ENCODE measurements around the gene TMTC2. TPM values are rescaled to one million over a fixed set of nuclear protein-coding genes. Genes with fewer than 3 reads are reported as not detected.

TMTC2 gene
- total and polyA plus RNA-seq, 2 donors (not counting 3 experiments of a cell fraction or from before 2014, with no cell fraction given): 4.1 to 7.8 TPM

GRCh38 chr12:82886671-82887340 is 200.1 kb downstream of the TMTC2 start:
- H2AFZ ChIP-seq (ENCODE audit: low read depth, low read length): no peak overlapping the region
- ChIA-PET POLR2A (no interaction called here), CTCF (no interaction called here)
- no peaks in the 10 kb centered on the region for H4K20me1 ChIP-seq (replicated peaks; ENCODE audit: control insufficient read depth, extremely low read depth, insufficient read depth, low read length)
- no peaks in the 10 kb centered on the region for H3K36me3 ChIP-seq (ENCODE audit: control insufficient read depth in 2 of 2, extremely low read depth in 1 of 2, insufficient read depth in 2 of 2, low read length in 2 of 2)
- H3K27ac ChIP-seq (ENCODE audit: insufficient read depth, low read depth, low read length): no peak overlapping the region
- H3K9me1 ChIP-seq (replicated peaks; ENCODE audit: control insufficient read depth, extremely low read depth, insufficient read depth, low read length): no peaks in the 10 kb centered on the region
- H3K4me2 ChIP-seq (ENCODE audit: insufficient read depth, low read length): no peak overlapping the region
- no peak overlapping the region for H3K4me3 ChIP-seq (replicated peaks in 1 of 3; ENCODE audit: insufficient read depth in 1 of 3, low read depth in 1 of 3, low read length in 3 of 3)
- TF ChIP-seq POLR2AphosphoS5 (IDR thresholded peaks at IDR 0.05; ENCODE audit: insufficient read depth, low read depth, low read length) (no peak), MAX (IDR thresholded peaks at IDR 0.05; ENCODE audit: insufficient read depth, insufficient read length) (no peak), GATA2 (IDR thresholded peaks at IDR 0.05; ENCODE audit: insufficient read depth, insufficient read length, low read depth, low read length) (no peak), CTCF (IDR thresholded peaks at IDR 0.05; ENCODE audit: extremely low read depth in 1 of 2, insufficient read depth in 1 of 2, low read depth in 1 of 2, low read length in 2 of 2) (no peak), EZH2 (IDR thresholded peaks at IDR 0.05; ENCODE audit: borderline replicate concordance, low read depth, low read length, severe bottlenecking) (no peak), POLR2A (IDR thresholded peaks at IDR 0.05; ENCODE audit: low read depth, low read length) (no peak), MYC (IDR thresholded peaks at IDR 0.05; ENCODE audit: low read depth, low read length) (no peak)
- H3K79me2 ChIP-seq (ENCODE audit: control insufficient read depth, insufficient read depth, low read length): no peaks in the 10 kb centered on the region
- intact Hi-C loops (cut with micrococcal nuclease): no loop called here
- H3K27me3 ChIP-seq (ENCODE audit: control insufficient read depth in 2 of 2, insufficient read depth in 2 of 2, low read length in 2 of 2): no peaks in the 10 kb centered on the region
- no peak overlapping the region for H3K9ac ChIP-seq (replicated peaks; ENCODE audit: extremely low read depth, insufficient read depth, low read length)
- no peak for FAIRE-seq
- no peaks in the 10 kb centered on the region for H3K9me3 ChIP-seq (replicated peaks; ENCODE audit: control insufficient read depth, insufficient read depth, low read length)
- no TSS peak for BruUV-seq (replicated peaks)
- dilution Hi-C loops (cut with MboI; ENCODE audit: extremely low pct_ligation_motif_present, low sequenced_read_pairs): no loop called here
- no peak for DNase-seq (ENCODE audit: low read depth, low spot score)
- no peaks in the 10 kb centered on the region for H3K4me1 ChIP-seq (ENCODE audit: control insufficient read depth, extremely low read depth, insufficient read depth, low read length)
